BJ (cell line): Measurements from ENCODE around the gene DCDC1. TPM values are rescaled to one million over a fixed set of nuclear protein-coding genes. Genes with fewer than 3 reads are reported as not detected.

Experiments
- CTCF ChIA-PET: fragments of 350-600 bp; formaldehyde crosslinking; extraction: SDS; loops from one replicate; lab custom pipeline; 2021; ENCODE audit warnings: antibody characterized with exemption, inconsistent platforms; lab: Yijun Ruan, JAX
- POLR2A ChIA-PET: fragments of 300-600 bp; sonication (Branson Sonifier 250); formaldehyde crosslinking; extraction: SDS; loops from one replicate; lab custom pipeline; 2021; ENCODE audit warnings: antibody characterized with exemption; lab: Charles Lee
- DNase-seq: peaks from one replicate; pipeline ENCODE4 v3.0.0-alpha.2; 2011; ENCODE audit warnings: low read depth
- H3K27me3 ChIP-seq: 2 replicates; pipeline ENCODE4 v1.6.0; 2011; ENCODE audit warnings: low read length; ENCODE audit not compliant: control insufficient read depth, insufficient read depth
- H3K36me3 ChIP-seq: 2 replicates; pipeline ENCODE4 v1.5.1; 2011; ENCODE audit warnings: low read length; ENCODE audit not compliant: control insufficient read depth, insufficient read depth
- H3K4me3 ChIP-seq: 2 replicates; pipeline ENCODE4 v1.5.1; 2011; ENCODE audit warnings: low read depth, mild to moderate bottlenecking, control low read depth, low read length
- polyA plus RNA-seq: library from polyadenylated mRNA; depleted of rRNA; stranded (reverse); fragments of >200 nt; gene quantifications from 2 replicates; pipeline ENCODE4 v1.2.3, GENCODE V29; 2011
- TF ChIP-seq, protein P1 (sequence below): IDR thresholded peaks from 2 replicates; pipeline ENCODE4 v1.5.1; 2011; ENCODE audit warnings: low read depth, mild to moderate bottlenecking, control low read depth, inconsistent platforms, low read length, moderate library complexity; ENCODE audit not compliant: insufficient read depth

Gene DCDC1
- polyA plus RNA-seq, 1 experiment: not detected

GRCh38 chr11:30983776-30984441 lies 385.6 kb downstream of the DCDC1 start:
- H3K4me3 ChIP-seq: no peak overlapping the region
- no peaks in the 10 kb centered on the region for H3K36me3 ChIP-seq
- ChIA-PET CTCF (no interaction called here), POLR2A (no interaction called here)
- TF ChIP-seq, protein P1, sequence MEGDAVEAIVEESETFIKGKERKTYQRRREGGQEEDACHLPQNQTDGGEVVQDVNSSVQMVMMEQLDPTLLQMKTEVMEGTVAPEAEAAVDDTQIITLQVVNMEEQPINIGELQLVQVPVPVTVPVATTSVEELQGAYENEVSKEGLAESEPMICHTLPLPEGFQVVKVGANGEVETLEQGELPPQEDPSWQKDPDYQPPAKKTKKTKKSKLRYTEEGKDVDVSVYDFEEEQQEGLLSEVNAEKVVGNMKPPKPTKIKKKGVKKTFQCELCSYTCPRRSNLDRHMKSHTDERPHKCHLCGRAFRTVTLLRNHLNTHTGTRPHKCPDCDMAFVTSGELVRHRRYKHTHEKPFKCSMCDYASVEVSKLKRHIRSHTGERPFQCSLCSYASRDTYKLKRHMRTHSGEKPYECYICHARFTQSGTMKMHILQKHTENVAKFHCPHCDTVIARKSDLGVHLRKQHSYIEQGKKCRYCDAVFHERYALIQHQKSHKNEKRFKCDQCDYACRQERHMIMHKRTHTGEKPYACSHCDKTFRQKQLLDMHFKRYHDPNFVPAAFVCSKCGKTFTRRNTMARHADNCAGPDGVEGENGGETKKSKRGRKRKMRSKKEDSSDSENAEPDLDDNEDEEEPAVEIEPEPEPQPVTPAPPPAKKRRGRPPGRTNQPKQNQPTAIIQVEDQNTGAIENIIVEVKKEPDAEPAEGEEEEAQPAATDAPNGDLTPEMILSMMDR: no peak
- no peak for DNase-seq
- no peaks in the 10 kb centered on the region for H3K27me3 ChIP-seq

- no peak for DNase-seq
- TF ChIP-seq, protein P1: no peak
- no peaks in the 10 kb centered on the region for H3K27me3 ChIP-seq
- ChIA-PET POLR2A (no interaction called here), CTCF (no interaction called here)
- no peaks in the 10 kb centered on the region for H3K36me3 ChIP-seq
- no peak overlapping the region for H3K4me3 ChIP-seq
Measured at GRCh38 chr11:30983143-30983542, 386.4 kb downstream of the DCDC1 start.

DNA sequence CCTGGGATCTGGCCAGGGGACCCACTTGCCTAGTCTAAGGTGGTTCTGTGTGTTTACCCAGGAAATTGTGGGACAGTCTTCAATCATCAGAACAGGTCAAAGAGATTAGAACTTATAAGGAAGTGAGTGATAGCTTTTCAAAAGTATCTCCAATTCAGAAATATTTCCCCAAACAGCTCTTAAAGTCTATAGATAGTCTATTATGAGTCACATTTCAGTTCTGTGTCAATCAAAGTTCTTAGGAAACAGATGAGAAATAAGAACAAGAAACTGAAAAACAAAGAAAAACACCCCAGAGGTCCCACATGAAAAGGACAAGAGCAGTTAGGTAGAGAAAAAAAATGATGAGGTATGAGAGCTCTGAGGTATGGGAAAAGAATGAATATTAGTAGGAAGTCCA lies 402.0 kb downstream of the DCDC1 start:
- ChIA-PET CTCF (no interaction called here), POLR2A (no interaction called here)
- TF ChIP-seq, protein P1: no peak
- H3K27me3 ChIP-seq: no peaks in the 10 kb centered on the region
- no peak overlapping the region for H3K4me3 ChIP-seq
- DNase-seq: no peak
- H3K36me3 ChIP-seq: no peaks in the 10 kb centered on the region

DNA sequence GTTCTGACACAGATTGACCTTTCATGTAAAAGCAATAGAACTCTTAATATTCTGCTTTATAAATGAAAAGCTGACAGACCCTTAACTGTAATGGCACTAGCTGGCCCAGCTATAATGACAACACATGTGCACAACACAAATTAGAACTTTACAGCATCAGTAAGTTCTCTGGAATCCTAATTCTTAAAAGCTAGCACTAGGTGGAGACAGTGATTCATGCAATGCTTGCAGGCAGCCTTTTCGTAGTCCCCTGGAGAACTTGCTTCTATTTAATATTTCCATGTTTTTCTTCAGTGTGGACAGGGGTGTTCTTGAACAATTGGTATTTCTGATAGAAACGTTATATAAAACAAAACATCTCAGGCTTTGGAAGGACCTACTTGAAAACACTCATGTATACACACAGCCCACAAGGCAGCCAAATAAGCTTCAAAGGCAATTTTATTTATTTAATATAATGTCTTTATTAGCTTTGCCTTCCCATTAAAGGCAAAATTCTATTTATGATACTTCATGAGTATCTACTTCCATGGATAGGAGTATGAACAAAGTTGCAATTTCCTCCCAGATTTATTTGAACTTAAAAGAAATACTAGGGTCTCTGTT lies 409.0 kb downstream of the DCDC1 start:
- ChIA-PET POLR2A (no interaction called here), CTCF (no interaction called here)
- TF ChIP-seq, protein P1: peak; percentile 33
- Histone ChIP-seq H3K36me3 (no peaks in the 10 kb centered on the region), H3K4me3 (no peak overlapping the region), H3K27me3 (no peaks in the 10 kb centered on the region)
- DNase-seq: no peak

DNA sequence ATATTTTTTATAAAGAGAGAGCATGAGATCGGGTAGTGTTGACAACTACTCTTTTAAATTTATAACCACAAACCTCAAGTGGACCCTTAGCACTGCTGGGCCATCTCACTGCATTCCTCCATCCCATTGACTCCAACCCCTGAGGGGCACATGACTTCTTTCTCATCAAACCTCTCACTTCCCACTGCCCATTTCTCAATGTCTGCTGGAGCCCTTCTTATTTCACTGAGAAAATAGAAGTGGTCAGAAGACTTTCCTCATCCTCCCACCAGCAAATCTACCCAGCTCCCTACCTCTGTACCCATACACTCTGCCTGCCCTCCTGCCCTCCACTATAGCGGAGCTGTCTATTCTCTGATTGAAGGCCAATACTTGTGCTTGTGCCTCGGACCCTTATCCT lies 412.8 kb downstream of the DCDC1 start:
- CTCF ChIA-PET: no interaction called here
- TF ChIP-seq, protein P1: no peak

More for the DNA sequence above, 412.8 kb downstream of the DCDC1 start:
- no peaks in the 10 kb centered on the region for H3K36me3 ChIP-seq
- no peaks in the 10 kb centered on the region for H3K27me3 ChIP-seq
- H3K4me3 ChIP-seq: no peak overlapping the region
- DNase-seq: no peak
- POLR2A ChIA-PET: no interaction called here
